HG03103 (cell line): ENCODE data around the gene DOCK1.

ENCODE experiments used
- ATAC-seq: cut with Tn5 transposase; IDR thresholded peaks from one replicate; pipeline ENCODE4 v1.9.1; 2021; ENCODE audit warnings: low read depth; ENCODE audit not compliant: unreplicated experiment

DOCK1 gene

GRCh38 chr10:127406018-127406550 lies 500.9 kb downstream of the DOCK1 start:
- ATAC-seq: no peak

- ATAC-seq: no peak
Observed at GRCh38 chr10:127407551-127407950, 502.3 kb downstream of the DOCK1 start.

GRCh38 chr10:127408112-127408710 lies 503.0 kb downstream of the DOCK1 start:
- ATAC-seq: no peak

- no peak for ATAC-seq
Observed at GRCh38 chr10:127408733-127409132, 503.5 kb downstream of the DOCK1 start.

GRCh38 chr10:127410030-127410429 lies 504.8 kb downstream of the DOCK1 start:
- no peak for ATAC-seq

- no peak for ATAC-seq
Observed at GRCh38 chr10:127411062-127411461, 505.8 kb downstream of the DOCK1 start.

- no peak for ATAC-seq
Observed at GRCh38 chr10:127413326-127413725, 508.1 kb downstream of the DOCK1 start.

GRCh38 chr10:127414024-127414423 lies 508.8 kb downstream of the DOCK1 start:
- no peak for ATAC-seq

GRCh38 chr10:127415116-127415515 lies 509.9 kb downstream of the DOCK1 start:
- ATAC-seq: no peak

- ATAC-seq: no peak
Observed at GRCh38 chr10:127415901-127416581, 510.8 kb downstream of the DOCK1 start.

- ATAC-seq: no peak
Observed at GRCh38 chr10:127417031-127417430, 511.8 kb downstream of the DOCK1 start.

GRCh38 chr10:127417686-127418401 lies 512.6 kb downstream of the DOCK1 start:
- no peak for ATAC-seq

- no peak for ATAC-seq
Observed at GRCh38 chr10:127418536-127419168, 513.4 kb downstream of the DOCK1 start.

GRCh38 chr10:127420138-127420684 lies 515.0 kb downstream of the DOCK1 start:
- ATAC-seq: no peak

- ATAC-seq: no peak
Observed at GRCh38 chr10:127423218-127423915, 518.1 kb downstream of the DOCK1 start.

- no peak for ATAC-seq
Observed at GRCh38 chr10:127424594-127425264, 519.5 kb downstream of the DOCK1 start.

- ATAC-seq: no peak
Observed at GRCh38 chr10:127426746-127427145, 521.5 kb downstream of the DOCK1 start.

GRCh38 chr10:127427926-127428325 lies 522.7 kb downstream of the DOCK1 start:
- no peak for ATAC-seq

- no peak for ATAC-seq
Observed at GRCh38 chr10:127428385-127428980, 523.3 kb downstream of the DOCK1 start.
